ENCODE results near the gene PTPRB.

The PTPRB gene

DNA sequence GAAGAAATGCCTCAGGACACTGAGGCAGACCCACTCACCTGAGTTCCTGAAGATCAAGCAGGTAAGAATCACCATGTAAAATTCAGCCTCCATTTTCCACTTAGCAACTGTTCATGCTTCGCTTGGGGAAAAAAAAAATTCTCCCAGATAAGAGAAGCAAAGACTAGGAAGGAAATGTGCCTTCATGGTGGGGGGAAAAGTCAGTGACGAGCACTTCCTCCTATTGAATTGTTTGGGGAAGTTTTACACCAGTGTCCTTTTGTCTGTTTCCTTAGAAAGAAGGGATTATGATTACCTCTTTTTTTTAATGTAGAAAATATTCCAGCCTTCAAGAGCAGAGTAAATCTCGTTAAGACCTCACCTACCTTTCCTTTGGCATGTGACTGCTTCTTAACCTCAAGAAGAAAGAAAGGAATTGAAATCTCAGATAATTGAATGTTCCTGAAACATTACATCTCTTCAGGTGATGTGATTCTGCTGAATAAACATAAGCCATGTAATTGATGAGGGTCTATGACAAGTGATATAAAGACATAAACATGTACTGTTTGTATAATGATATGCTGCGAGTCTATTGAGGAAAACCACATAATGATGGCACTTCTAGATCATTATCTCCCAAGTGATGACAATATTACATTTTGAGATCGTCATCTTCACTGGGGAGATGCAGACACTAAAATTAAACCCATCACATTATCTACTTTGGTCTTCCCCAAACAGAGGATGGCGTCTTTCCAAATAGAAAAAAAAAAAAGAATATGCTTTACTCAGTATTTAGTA is at the start of gene PTPRB:
PTPRB (minus strand) TSS at position 127 of the 783 bp plus-strand sequence; CDS start at position 93, 34 bp downstream.
- H3K36me3 ChIP-seq (replicated peaks) = no peaks in the 10 kb centered on the region
- no peak within 1 kb of the TSS for H3K4me3 ChIP-seq (ENCODE audit: low read depth, low read length)
- no peak for TF ChIP-seq CTCF (IDR thresholded peaks at IDR 0.05; ENCODE audit: low read depth, low read length, missing control alignments)
- no peak for DNase-seq
- no peak within 1 kb of the TSS for H3K27ac ChIP-seq
- in situ Hi-C loops (cut with HindIII; ENCODE audit: low pct_ligation_motif_present, low sequenced_read_pairs) = no loop called here
- no peaks in the 10 kb centered on the region for H3K27me3 ChIP-seq (replicated peaks)

- no peak overlapping the region for H3K27ac ChIP-seq
- in situ Hi-C loops (cut with HindIII; ENCODE audit: low pct_ligation_motif_present, low sequenced_read_pairs) = no loop called here
- no peaks in the 10 kb centered on the region for H3K27me3 ChIP-seq (replicated peaks)
- TF ChIP-seq CTCF (IDR thresholded peaks at IDR 0.05; ENCODE audit: low read depth, low read length, missing control alignments) = no peak
- DNase-seq = no peak
- H3K36me3 ChIP-seq (replicated peaks) = no peaks in the 10 kb centered on the region
- H3K4me3 ChIP-seq (ENCODE audit: low read depth, low read length) = no peak overlapping the region
Observed at GRCh38 chr12:70686907-70687306, 49.7 kb upstream of the PTPRB start.

- Histone ChIP-seq H3K27me3 (replicated peaks) (no peaks in the 10 kb centered on the region), H3K27ac (no peak overlapping the region), H3K4me3 (ENCODE audit: low read depth, low read length) (no peak overlapping the region), H3K36me3 (replicated peaks) (no peaks in the 10 kb centered on the region)
- TF ChIP-seq CTCF (IDR thresholded peaks at IDR 0.05; ENCODE audit: low read depth, low read length, missing control alignments) = no peak
- no peak for DNase-seq
- in situ Hi-C loops (cut with HindIII; ENCODE audit: low pct_ligation_motif_present, low sequenced_read_pairs) = no loop called here
Observed at GRCh38 chr12:70686299-70686698, 49.1 kb upstream of the PTPRB start.

GRCh38 chr12:70683976-70684375 is 46.7 kb upstream of the PTPRB start:
- TF ChIP-seq CTCF (IDR thresholded peaks at IDR 0.05; ENCODE audit: low read depth, low read length, missing control alignments) = no peak
- no peak overlapping the region for H3K4me3 ChIP-seq (ENCODE audit: low read depth, low read length)
- H3K27ac ChIP-seq = no peak overlapping the region
- H3K27me3 ChIP-seq (replicated peaks) = no peaks in the 10 kb centered on the region
- in situ Hi-C loops (cut with HindIII; ENCODE audit: low pct_ligation_motif_present, low sequenced_read_pairs) = no loop called here
- H3K36me3 ChIP-seq (replicated peaks) = no peaks in the 10 kb centered on the region
- DNase-seq = no peak

DNA sequence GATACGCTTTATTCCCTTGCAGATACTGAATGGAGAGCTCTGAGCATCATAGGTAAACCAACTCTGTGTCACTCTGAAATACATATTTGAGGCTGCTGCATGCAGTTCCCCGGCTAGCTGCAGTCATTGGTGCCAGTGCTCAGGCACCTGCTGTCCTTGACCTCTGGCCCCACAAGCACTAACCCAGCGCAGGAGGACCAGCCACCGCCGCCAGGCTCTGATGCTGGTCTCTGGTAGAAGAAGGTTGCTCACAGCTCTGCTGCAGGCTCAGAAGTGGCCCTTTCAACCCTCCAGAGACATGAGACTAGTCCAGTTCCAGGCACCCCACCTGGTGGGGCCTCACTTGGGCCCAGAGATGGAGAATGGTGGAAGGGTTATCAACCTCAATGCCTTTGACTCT is 34.5 kb upstream of the PTPRB start:
- H3K27me3 ChIP-seq (replicated peaks) = no peaks in the 10 kb centered on the region
- H3K27ac ChIP-seq = no peak overlapping the region
- no peak overlapping the region for H3K4me3 ChIP-seq (ENCODE audit: low read depth, low read length)
- H3K36me3 ChIP-seq (replicated peaks) = no peaks in the 10 kb centered on the region
- TF ChIP-seq CTCF (IDR thresholded peaks at IDR 0.05; ENCODE audit: low read depth, low read length, missing control alignments) = no peak
- no peak for DNase-seq
- in situ Hi-C loops (cut with HindIII; ENCODE audit: low pct_ligation_motif_present, low sequenced_read_pairs) = no loop called here

DNA sequence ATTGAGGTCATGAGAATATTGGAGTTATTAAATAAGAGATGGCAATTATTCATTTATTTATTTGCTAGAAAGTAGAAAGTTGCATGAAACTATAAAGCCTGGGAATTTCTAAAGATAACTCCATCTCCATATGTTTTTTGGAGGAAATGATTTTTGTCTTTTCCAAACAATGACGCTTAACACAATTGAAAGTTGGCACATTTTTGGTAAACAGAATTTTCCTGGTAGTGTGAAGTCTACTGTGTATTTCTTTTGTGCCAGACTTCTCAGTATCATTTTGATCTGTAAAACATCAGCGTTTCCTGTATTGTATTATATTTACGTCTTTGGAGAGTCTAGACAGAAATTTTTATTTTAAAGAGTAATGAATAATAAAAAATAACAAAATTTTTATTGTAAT is 33.7 kb upstream of the PTPRB start:
- no peak for TF ChIP-seq CTCF (IDR thresholded peaks at IDR 0.05; ENCODE audit: low read depth, low read length, missing control alignments)
- in situ Hi-C loops (cut with HindIII; ENCODE audit: low pct_ligation_motif_present, low sequenced_read_pairs) = no loop called here
- Histone ChIP-seq H3K4me3 (ENCODE audit: low read depth, low read length) (no peak overlapping the region), H3K36me3 (replicated peaks) (no peaks in the 10 kb centered on the region), H3K27me3 (replicated peaks) (no peaks in the 10 kb centered on the region), H3K27ac (no peak overlapping the region)
- DNase-seq = no peak

All from brain microvascular endothelial cell (primary cell).